ENCODE results near the gene SLC66A1. TPM values are rescaled to one million over a fixed set of nuclear protein-coding genes. Genes with fewer than 3 reads are reported as not detected.

Gene SLC66A1
- total RNA-seq, 1 experiment from 2014 or later, result 24.0 TPM

- peaks cover 1% of the 10 kb centered on the region; the same call in 1 of the 2 replicates for H3K36me3 ChIP-seq (ENCODE audit: control insufficient read depth, insufficient read depth, low read length)
- H3K27me3 ChIP-seq (replicated peaks; ENCODE audit: control insufficient read depth, insufficient read depth, low read length), result no peaks in the 10 kb centered on the region
- no peak overlapping the region for H3K4me3 ChIP-seq (ENCODE audit: low read depth, low read length)
- H3K9me3 ChIP-seq, result no peaks in the 10 kb centered on the region
- TF ChIP-seq, protein P1, sequence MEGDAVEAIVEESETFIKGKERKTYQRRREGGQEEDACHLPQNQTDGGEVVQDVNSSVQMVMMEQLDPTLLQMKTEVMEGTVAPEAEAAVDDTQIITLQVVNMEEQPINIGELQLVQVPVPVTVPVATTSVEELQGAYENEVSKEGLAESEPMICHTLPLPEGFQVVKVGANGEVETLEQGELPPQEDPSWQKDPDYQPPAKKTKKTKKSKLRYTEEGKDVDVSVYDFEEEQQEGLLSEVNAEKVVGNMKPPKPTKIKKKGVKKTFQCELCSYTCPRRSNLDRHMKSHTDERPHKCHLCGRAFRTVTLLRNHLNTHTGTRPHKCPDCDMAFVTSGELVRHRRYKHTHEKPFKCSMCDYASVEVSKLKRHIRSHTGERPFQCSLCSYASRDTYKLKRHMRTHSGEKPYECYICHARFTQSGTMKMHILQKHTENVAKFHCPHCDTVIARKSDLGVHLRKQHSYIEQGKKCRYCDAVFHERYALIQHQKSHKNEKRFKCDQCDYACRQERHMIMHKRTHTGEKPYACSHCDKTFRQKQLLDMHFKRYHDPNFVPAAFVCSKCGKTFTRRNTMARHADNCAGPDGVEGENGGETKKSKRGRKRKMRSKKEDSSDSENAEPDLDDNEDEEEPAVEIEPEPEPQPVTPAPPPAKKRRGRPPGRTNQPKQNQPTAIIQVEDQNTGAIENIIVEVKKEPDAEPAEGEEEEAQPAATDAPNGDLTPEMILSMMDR (IDR thresholded peaks at IDR 0.05; ENCODE audit: insufficient read depth in 1 of 2, low read depth in 1 of 2, low read length in 1 of 2, severe bottlenecking in 1 of 2, unreplicated experiment in 1 of 2), result no peak
- BruUV-seq (replicated peaks), result no TSS peak
- intact Hi-C loops (cut with micrococcal nuclease; ENCODE audit: unreplicated experiment), result no loop called here
- H3K4me1 ChIP-seq, result no peaks in the 10 kb centered on the region
- Mint-ChIP-seq H3K4me3 (ENCODE audit: unreplicated experiment) (no peak overlapping the region), H3K4me1 (ENCODE audit: low read depth, unreplicated experiment) (peaks cover 5% of the 10 kb centered on the region), H3K9me3 (ENCODE audit: unreplicated experiment) (no peaks in the 10 kb centered on the region), H3K27me3 (ENCODE audit: insufficient read depth, unreplicated experiment) (no peaks in the 10 kb centered on the region), H3K36me3 (ENCODE audit: insufficient read depth, unreplicated experiment) (peaks cover 39% of the 10 kb centered on the region), H3K27ac (ENCODE audit: unreplicated experiment) (no peak overlapping the region)
- ChIA-PET CTCF (no interaction called here), POLR2A (no interaction called here)
- no peak for DNase-seq
Observed at GRCh38 chr1:19356266-19356665, 44.1 kb downstream of the SLC66A1 start.

- H3K27me3 Mint-ChIP-seq (ENCODE audit: insufficient read depth, unreplicated experiment), result no peaks in the 10 kb centered on the region
- no peak overlapping the region for H3K27ac Mint-ChIP-seq (ENCODE audit: unreplicated experiment)
- H3K4me1 ChIP-seq, result no peaks in the 10 kb centered on the region
- H3K27me3 ChIP-seq (replicated peaks; ENCODE audit: control insufficient read depth, insufficient read depth, low read length), result no peaks in the 10 kb centered on the region
- intact Hi-C loops (cut with micrococcal nuclease; ENCODE audit: unreplicated experiment), result no loop called here
- H3K36me3 ChIP-seq (ENCODE audit: control insufficient read depth, insufficient read depth, low read length), result peaks cover 1% of the 10 kb centered on the region; the same call in 1 of the 2 replicates
- TF ChIP-seq, protein P1 (IDR thresholded peaks at IDR 0.05; ENCODE audit: insufficient read depth in 1 of 2, low read depth in 1 of 2, low read length in 1 of 2, severe bottlenecking in 1 of 2, unreplicated experiment in 1 of 2), result no peak
- H3K4me3 Mint-ChIP-seq (ENCODE audit: unreplicated experiment), result no peak overlapping the region
- H3K9me3 ChIP-seq, result no peaks in the 10 kb centered on the region
- peaks cover 32% of the 10 kb centered on the region for H3K36me3 Mint-ChIP-seq (ENCODE audit: insufficient read depth, unreplicated experiment)
- no TSS peak for BruUV-seq (replicated peaks)
- H3K4me1 Mint-ChIP-seq (ENCODE audit: low read depth, unreplicated experiment), result peaks cover 5% of the 10 kb centered on the region
- DNase-seq, result no peak
- ChIA-PET CTCF (no interaction called here), POLR2A (no interaction called here)
- no peaks in the 10 kb centered on the region for H3K9me3 Mint-ChIP-seq (ENCODE audit: unreplicated experiment)
- no peak overlapping the region for H3K4me3 ChIP-seq (ENCODE audit: low read depth, low read length)
Observed at GRCh38 chr1:19357299-19357986, 45.3 kb downstream of the SLC66A1 start.

GRCh38 chr1:19358710-19359109, 46.6 kb downstream of the SLC66A1 start:
- H3K36me3 ChIP-seq (ENCODE audit: control insufficient read depth, insufficient read depth, low read length), result peaks cover 1% of the 10 kb centered on the region; the same call in 1 of the 2 replicates

More at GRCh38 chr1:19358710-19359109, 46.6 kb downstream of the SLC66A1 start:
- H3K4me3 ChIP-seq (ENCODE audit: low read depth, low read length), result no peak overlapping the region
- intact Hi-C loops (cut with micrococcal nuclease; ENCODE audit: unreplicated experiment), result no loop called here
- Mint-ChIP-seq H3K27me3 (ENCODE audit: insufficient read depth, unreplicated experiment) (no peaks in the 10 kb centered on the region), H3K4me1 (ENCODE audit: low read depth, unreplicated experiment) (peaks cover 5% of the 10 kb centered on the region), H3K36me3 (ENCODE audit: insufficient read depth, unreplicated experiment) (peaks cover 28% of the 10 kb centered on the region), H3K27ac (ENCODE audit: unreplicated experiment) (no peak overlapping the region), H3K4me3 (ENCODE audit: unreplicated experiment) (no peak overlapping the region), H3K9me3 (ENCODE audit: unreplicated experiment) (no peaks in the 10 kb centered on the region)
- ChIA-PET POLR2A (no interaction called here), CTCF (no interaction called here)
- H3K4me1 ChIP-seq, result no peaks in the 10 kb centered on the region
- TF ChIP-seq, protein P1 (IDR thresholded peaks at IDR 0.05; ENCODE audit: insufficient read depth in 1 of 2, low read depth in 1 of 2, low read length in 1 of 2, severe bottlenecking in 1 of 2, unreplicated experiment in 1 of 2), result no peak
- no peaks in the 10 kb centered on the region for H3K27me3 ChIP-seq (replicated peaks; ENCODE audit: control insufficient read depth, insufficient read depth, low read length)
- DNase-seq, result no peak
- BruUV-seq (replicated peaks), result no TSS peak
- no peaks in the 10 kb centered on the region for H3K9me3 ChIP-seq
